H1 (cell line): ENCODE measurements around the gene RPP25L. TPM values are rescaled to one million over a fixed set of nuclear protein-coding genes. Genes with fewer than 3 reads are reported as not detected.

Experiments used
- CTCF ChIA-PET: fragments of 300-600 bp; sonication (Branson Sonifier 250); formaldehyde crosslinking; loops from one replicate; lab custom pipeline; 2021; ENCODE audit not compliant: partially characterized antibody; lab: Charles Lee
- POLR2A ChIA-PET: fragments of 300-600 bp; sonication (Branson Sonifier 250); formaldehyde crosslinking; loops from one replicate; lab custom pipeline; 2021; ENCODE audit warnings: inconsistent platforms; ENCODE audit not compliant: partially characterized antibody; lab: Charles Lee
- DNase-seq, 2 experiments: peaks; one replicate each; pipeline versions ENCODE4 v3.0.0 to v3.0.0-alpha.2; 2010 to 2022; ENCODE audit warnings: low spot score in 2 of 2, low read depth in 1 of 2, mixed read lengths in 1 of 2
- FAIRE-seq: peaks from 2 replicates; lab custom pipeline; 2011; peaks lifted over from hg19 to GRCh38; lab: Jason Lieb, UNC
- H2AFZ ChIP-seq: 2 replicates; pipeline ENCODE4 v1.8.1; 2012; ENCODE audit warnings: low read length, inconsistent platforms
- H2AK5ac ChIP-seq: 2 replicates; pipeline ENCODE4 v1.6.1; 2013; ENCODE audit warnings: low read depth, low read length
- H2BK120ac ChIP-seq: replicated peaks from 2 replicates; pipeline ENCODE3; 2013; ENCODE audit warnings: low read depth, low read length, inconsistent platforms
- H2BK12ac ChIP-seq: 2 replicates; pipeline ENCODE4 v1.6.1; 2013; ENCODE audit warnings: low read depth, low read length
- H2BK15ac ChIP-seq: 2 replicates; pipeline ENCODE4 v1.6.1; 2013; ENCODE audit warnings: low read length
- H2BK20ac ChIP-seq: 2 replicates; pipeline ENCODE4 v1.6.1; 2013; ENCODE audit warnings: low read length
- H2BK5ac ChIP-seq: 2 replicates; pipeline ENCODE4 v1.6.1; 2013; ENCODE audit warnings: low read depth, low read length
- H3K14ac ChIP-seq: 2 replicates; pipeline ENCODE4 v1.6.1; 2013; ENCODE audit warnings: inconsistent platforms; ENCODE audit not compliant: insufficient read length
- H3K18ac ChIP-seq: 2 replicates; pipeline ENCODE4 v1.6.1; 2013; ENCODE audit warnings: low read length; ENCODE audit errors: extremely low read depth
- H3K23ac ChIP-seq: 2 replicates; pipeline ENCODE4 v1.6.1; 2013; ENCODE audit warnings: inconsistent platforms; ENCODE audit not compliant: insufficient read length
- H3K23me2 ChIP-seq: 2 replicates; pipeline ENCODE4 v1.6.1; 2013; ENCODE audit warnings: low read depth, low read length
- H3K27ac ChIP-seq: 2 replicates; pipeline ENCODE4 v1.6.1; 2011; ENCODE audit warnings: low read depth, low read length, inconsistent platforms
- H3K27me3 ChIP-seq, 4 experiments: replicated peaks in 1 of 4; 1 replicate in 1 of 4; 2 replicates in 3 of 4; pipeline versions ENCODE4 v1.6.1 to v1.8.1; 2011 to 2013; ENCODE audit warnings: low read length in 3 of 4, mild to moderate bottlenecking in 3 of 4, inconsistent platforms in 2 of 4, mixed read lengths in 2 of 4, moderate library complexity in 1 of 4; ENCODE audit not compliant: control insufficient read depth in 3 of 4, insufficient read depth in 3 of 4; ENCODE audit errors: extremely low read depth in 1 of 4
- H3K36me3 ChIP-seq, 4 experiments: 2 replicates each; pipeline versions ENCODE4 v1.6.1 to v1.8.1; 2011 to 2013; ENCODE audit warnings: mild to moderate bottlenecking in 4 of 4, low read length in 3 of 4, moderate library complexity in 2 of 4, control low read depth in 1 of 4, inconsistent platforms in 1 of 4; ENCODE audit not compliant: insufficient read depth in 4 of 4, control insufficient read depth in 2 of 4
- H3K4ac ChIP-seq: replicated peaks from 2 replicates; pipeline ENCODE3; 2013; ENCODE audit warnings: low read length, low read depth, mixed read lengths, inconsistent platforms; ENCODE audit not compliant: insufficient read length
- H3K4me1 ChIP-seq, 4 experiments: replicated peaks in 1 of 4; 1 replicate in 1 of 4; 2 replicates in 3 of 4; pipeline versions ENCODE4 v1.6.1 to v1.8.1; 2011 to 2013; ENCODE audit warnings: low read length in 3 of 4, inconsistent platforms in 2 of 4, mixed read lengths in 1 of 4; ENCODE audit not compliant: insufficient read depth in 4 of 4, control insufficient read depth in 3 of 4
- H3K4me2 ChIP-seq, 2 experiments: 2 replicates each; pipeline versions ENCODE4 v1.6.1 to v1.8.1; 2011 to 2013; ENCODE audit warnings: low read depth in 2 of 2, low read length in 2 of 2, control low read depth in 1 of 2, inconsistent platforms in 1 of 2, mild to moderate bottlenecking in 1 of 2; ENCODE audit not compliant: insufficient read depth in 1 of 2
- H3K4me3 ChIP-seq, 4 experiments: fragments of 200-600, 300-600 bp in 1 of 4; sonication (generic), shearing (Covaris generic), sonication (Bioruptor Twin) in 1 of 4; 2 replicates each; pipeline versions ENCODE4 v1.5.1 to v1.8.1; 2011 to 2016; ENCODE audit warnings: low read length in 4 of 4, low read depth in 3 of 4, control low read depth in 2 of 4, inconsistent platforms in 2 of 4, mild to moderate bottlenecking in 2 of 4, mixed read lengths in 1 of 4, moderate library complexity in 1 of 4; ENCODE audit not compliant: insufficient read depth in 2 of 4; ENCODE audit errors: extremely low read depth in 1 of 4
- H3K56ac ChIP-seq: replicated peaks from 2 replicates; pipeline ENCODE3; 2013; ENCODE audit warnings: low read depth, mild to moderate bottlenecking, mixed read lengths, low read length, inconsistent platforms; ENCODE audit not compliant: insufficient read length
- H3K79me1 ChIP-seq: 2 replicates; pipeline ENCODE4 v1.6.1; 2013; ENCODE audit warnings: low read depth, low read length, control low read depth
- H3K79me2 ChIP-seq, 2 experiments: 2 replicates each; pipeline versions ENCODE4 v1.6.1 to v1.8.1; 2012 to 2013; ENCODE audit warnings: low read length in 2 of 2, mild to moderate bottlenecking in 2 of 2, inconsistent platforms in 1 of 2; ENCODE audit not compliant: insufficient read depth in 2 of 2, control insufficient read depth in 1 of 2
- H3K9ac ChIP-seq, 4 experiments: replicated peaks in 1 of 4; 1 replicate in 1 of 4; 2 replicates in 3 of 4; pipeline versions ENCODE4 v1.6.1 to v1.8.1; 2011 to 2013; ENCODE audit warnings: low read depth in 3 of 4, low read length in 3 of 4, control low read depth in 2 of 4, mild to moderate bottlenecking in 2 of 4, moderate library complexity in 2 of 4, inconsistent platforms in 1 of 4; ENCODE audit errors: extremely low read depth in 1 of 4
- H3K9me3 ChIP-seq, 2 experiments: 2 replicates each; pipeline versions ENCODE4 v1.6.1 to v1.8.1; 2012 to 2013; ENCODE audit warnings: mild to moderate bottlenecking in 2 of 2, moderate library complexity in 2 of 2, control low read depth in 1 of 2, inconsistent platforms in 1 of 2, low read depth in 1 of 2, low read length in 1 of 2, mixed read lengths in 1 of 2; ENCODE audit not compliant: insufficient read depth in 2 of 2
- H4K20me1 ChIP-seq, 2 experiments: replicated peaks in 1 of 2; 2 replicates each; pipeline versions ENCODE3 to v1.8.1; 2011 to 2013; ENCODE audit warnings: inconsistent platforms in 2 of 2, low read length in 2 of 2, mild to moderate bottlenecking in 1 of 2; ENCODE audit not compliant: insufficient read depth in 2 of 2, control insufficient read depth in 1 of 2
- H4K5ac ChIP-seq: 2 replicates; pipeline ENCODE4 v1.6.1; 2013; ENCODE audit warnings: low read length, low read depth, mixed read lengths, inconsistent platforms; ENCODE audit not compliant: insufficient read length
- H4K8ac ChIP-seq: 2 replicates; pipeline ENCODE4 v1.8.0; 2013; ENCODE audit warnings: mild to moderate bottlenecking, moderate library complexity, low read length, inconsistent platforms; ENCODE audit not compliant: insufficient read depth; ENCODE audit errors: extremely low read depth
- H4K91ac ChIP-seq: replicated peaks from 2 replicates; pipeline ENCODE3; 2013; ENCODE audit warnings: low read length, mixed read lengths, inconsistent platforms; ENCODE audit not compliant: insufficient read length
- E2F6 ChIP-seq: IDR thresholded peaks from 2 replicates; pipeline ENCODE4 v1.6.1; 2012; ENCODE audit warnings: inconsistent platforms
- EP300 ChIP-seq, 2 experiments: IDR thresholded peaks; 1 replicate in 1 of 2; 2 replicates in 1 of 2; pipeline ENCODE4 v1.6.1; 2011 to 2012; ENCODE audit warnings: low read depth in 2 of 2, low read length in 2 of 2, mild to moderate bottlenecking in 2 of 2, borderline replicate concordance in 1 of 2, inconsistent platforms in 1 of 2, moderate library complexity in 1 of 2
- FOSL1 ChIP-seq: IDR thresholded peaks from 2 replicates; pipeline ENCODE4 v1.6.1; 2011; ENCODE audit warnings: mild to moderate bottlenecking, low read depth, low read length, moderate library complexity; ENCODE audit not compliant: insufficient read depth
- SUZ12 ChIP-seq: fragments of 200-600 bp; sonication (generic); IDR thresholded peaks from 2 replicates; pipeline ENCODE4 v1.6.1; 2012; ENCODE audit warnings: mild to moderate bottlenecking, inconsistent platforms, low read length, moderate library complexity, mixed read lengths
- WGBS, 2 experiments: shearing (Covaris generic) in 1 of 2; methylation state at CpG; one replicate each; pipeline versions ENCODE4 v1.1.6 to v1.1.7; 2013 to 2015; ENCODE audit warnings: low lambda C conversion rate in 2 of 2, mixed read lengths in 2 of 2, inconsistent platforms in 1 of 2, low coverage in 1 of 2, missing lambda C conversion rate in 1 of 2; ENCODE audit not compliant: insufficient replicate concordance in 2 of 2, insufficient coverage in 1 of 2, insufficient read length in 1 of 2; ENCODE audit errors: extremely low coverage in 1 of 2, missing lambda C conversion rate in 1 of 2; 5-methylcytosine and 5-hydroxymethylcytosine counted together
- polyA plus RNA-seq, 7 experiments: library from polyadenylated mRNA; depleted of rRNA in 3 of 7; stranded (reverse) in 5 of 7; unstranded in 2 of 7; fragments of >200 nt in 5 of 7; fragments of 200-250 nt in 2 of 7; gene quantifications; 1 replicate in 5 of 7; 2 replicates in 1 of 7; 4 replicates in 1 of 7; pipeline versions ENCODE4 v1.2.1 to v1.2.3, GENCODE V29; 2011 to 2013; ENCODE audit warnings: missing spikeins in 2 of 7, mixed read lengths in 2 of 7
- total RNA-seq: library from RNA; stranded (reverse); fragmentation: NEBNext Ultra II Directional; extraction: Animal tissue kit (Norgen Biotek cat#: 25700); gene quantifications from 2 replicates; pipeline ENCODE4 v1.2.1, GENCODE V29; 2021

The RPP25L gene
- total and polyA plus RNA-seq, 2 of the 8 experiments (the other 6 are each of a cell fraction or from before 2014, with no cell fraction given): 21.6 to 75.0 TPM

GRCh38 chr9:34629491-34629808 is 17.6 kb upstream of the RPP25L start:
- Histone ChIP-seq H3K23ac (no peak overlapping the region), H2BK20ac (no peak overlapping the region), H3K18ac (no peak overlapping the region), H4K5ac (no peak overlapping the region), H3K9me3 (no peaks in the 10 kb centered on the region), H3K14ac (no peak overlapping the region), H3K4ac (no peak overlapping the region), H3K4me3 (peak overlapping the region; percentile 9 to 59 (median 36); a peak in 7 of 8 replicates), H2BK120ac (no peak overlapping the region), H3K23me2 (peaks cover 9% of the 10 kb centered on the region), H4K91ac (no peak overlapping the region), H2BK5ac (no peak overlapping the region), H3K79me2 (no peaks in the 10 kb centered on the region), H3K4me2 (peak overlapping the region; percentile 62 to 87), H2BK15ac (0 out of 2 replicates have a peak overlapping the region, but pooled peaks have one; percentile 20), H4K20me1 (peaks cover 0 to 6% of the 10 kb centered on the region in 2 experiments), H3K36me3 (no peaks in the 10 kb centered on the region; a peak in 1 of 8 replicates), H3K56ac (no peak overlapping the region), H3K27ac (no peak overlapping the region), H3K4me1 (peaks cover 0 to 16% (median 5%) of the 10 kb centered on the region in 4 experiments; a peak in 6 of 7 replicates), H3K9ac (no peak overlapping the region), H4K8ac (peak overlapping the region; percentile 69; the same call in 1 of the 2 replicates), H2BK12ac (0 out of 2 replicates have a peak overlapping the region, but pooled peaks have one; percentile 71), H2AK5ac (no peak overlapping the region), H2AFZ (no peak overlapping the region), H3K79me1 (no peaks in the 10 kb centered on the region), H3K27me3 (peaks cover 53 to 69% (median 68%) of the 10 kb centered on the region in 4 experiments)
- WGBS, 2 experiments: 50% methylated on average over 5 of the region's 5 CpGs; no CpG with 5 or more reads in 1 of the 2 experiments
- FAIRE-seq (no peak), DNase-seq (no peak)
- POLR2A ChIA-PET: interaction anchor here (0.8 to 11.3 kb wide), 4 partner anchors 9 to 37 kb away, joined by 3 to 127 read pairs (median 3); partner anchors contain the start of genes GALT, IL11RA and RPP25L
- CTCF ChIA-PET: interaction anchor here (0.6 to 18.5 kb wide), 10 partner anchors 8 to 296 kb away, joined by 3 to 401 read pairs (median 4); partner anchors contain the start of genes DCTN3, RPP25L and SIGMAR1
- TF ChIP-seq EP300 (IDR thresholded peaks at IDR 0.05; ENCODE audit: borderline replicate concordance in 1 of 2, low read depth in 2 of 2, low read length in 2 of 2) (no peak), SUZ12 (peak; percentile 6; the same call in 1 of the 2 replicates), FOSL1 (no peak), E2F6 (no peak)
